ENCODE data around the gene DNAH10. TPM values are rescaled to one million over a fixed set of nuclear protein-coding genes. Genes with fewer than 3 reads are reported as not detected.

Gene DNAH10
- polyA plus RNA-seq, 6 donors from 2014 or later: 0.03 to 0.33 (median 0.17) TPM; not detected in 1

GRCh38 chr12:123845881-123846280, 83.8 kb downstream of the DNAH10 start:
- Mint-ChIP-seq H3K4me3 (no peak overlapping the region), H3K27ac (no peak overlapping the region)
- no peak for ATAC-seq (ENCODE audit: low read depth in 2 of 2)

GRCh38 chr12:123846340-123846739, 84.2 kb downstream of the DNAH10 start:
- H3K4me1 Mint-ChIP-seq: no peaks in the 10 kb centered on the region
- peaks cover 0 to 4% (median 0%) of the 10 kb centered on the region in 3 donors for H3K27me3 Mint-ChIP-seq
- no peaks in the 10 kb centered on the region for H3K36me3 Mint-ChIP-seq
- no peak overlapping the region for H3K4me3 Mint-ChIP-seq
- no peak overlapping the region for H3K27ac Mint-ChIP-seq
- DNase-seq (no peak), ATAC-seq (ENCODE audit: low read depth in 2 of 2) (no peak)
- no peaks in the 10 kb centered on the region for H3K9me3 Mint-ChIP-seq

More at GRCh38 chr12:123845881-123846280, 83.8 kb downstream of the DNAH10 start:
- Mint-ChIP-seq H3K36me3 (no peaks in the 10 kb centered on the region), H3K4me1 (no peaks in the 10 kb centered on the region), H3K9me3 (no peaks in the 10 kb centered on the region), H3K27me3 (peaks cover 0 to 4% (median 0%) of the 10 kb centered on the region in 3 donors)
- DNase-seq: no peak

- Mint-ChIP-seq H3K27me3 (peaks cover 0 to 7% (median 4%) of the 10 kb centered on the region in 3 donors), H3K4me3 (no peak overlapping the region), H3K9me3 (no peaks in the 10 kb centered on the region), H3K27ac (no peak overlapping the region), H3K4me1 (no peaks in the 10 kb centered on the region), H3K36me3 (no peaks in the 10 kb centered on the region)
- DNase-seq (no peak), ATAC-seq (ENCODE audit: low read depth in 2 of 2) (no peak)
Measured at GRCh38 chr12:123847019-123847418, 84.9 kb downstream of the DNAH10 start.

GRCh38 chr12:123847876-123848275, 85.8 kb downstream of the DNAH10 start:
- H3K9me3 Mint-ChIP-seq: no peaks in the 10 kb centered on the region
- no peak overlapping the region for H3K4me3 Mint-ChIP-seq
- peaks cover 0 to 9% (median 7%) of the 10 kb centered on the region in 3 donors for H3K27me3 Mint-ChIP-seq
- no peaks in the 10 kb centered on the region for H3K4me1 Mint-ChIP-seq
- no peaks in the 10 kb centered on the region for H3K36me3 Mint-ChIP-seq
- DNase-seq (no peak), ATAC-seq (ENCODE audit: low read depth in 2 of 2) (no peak)
- H3K27ac Mint-ChIP-seq: no peak overlapping the region

- no peak overlapping the region for H3K27ac Mint-ChIP-seq
Measured at GRCh38 chr12:123849517-123849916, 87.4 kb downstream of the DNAH10 start.

GRCh38 chr12:123850246-123851134, 88.4 kb downstream of the DNAH10 start:
- ATAC-seq (ENCODE audit: low read depth in 2 of 2) (no peak), DNase-seq (no peak)
- Mint-ChIP-seq H3K36me3 (no peaks in the 10 kb centered on the region), H3K4me3 (no peak overlapping the region), H3K9me3 (no peaks in the 10 kb centered on the region), H3K4me1 (no peaks in the 10 kb centered on the region), H3K27ac (no peak overlapping the region), H3K27me3 (peaks cover 0 to 9% (median 7%) of the 10 kb centered on the region in 3 donors)

More at GRCh38 chr12:123849517-123849916, 87.4 kb downstream of the DNAH10 start:
- DNase-seq (no peak), ATAC-seq (ENCODE audit: low read depth in 2 of 2) (no peak)
- Mint-ChIP-seq H3K36me3 (no peaks in the 10 kb centered on the region), H3K4me3 (no peak overlapping the region), H3K4me1 (no peaks in the 10 kb centered on the region), H3K9me3 (no peaks in the 10 kb centered on the region), H3K27me3 (peaks cover 0 to 9% (median 7%) of the 10 kb centered on the region in 3 donors)

GRCh38 chr12:123853396-123854070, 91.4 kb downstream of the DNAH10 start:
- no peak overlapping the region for H3K4me3 Mint-ChIP-seq
- no peak overlapping the region for H3K27ac Mint-ChIP-seq
- DNase-seq (no peak), ATAC-seq (ENCODE audit: low read depth in 2 of 2) (no peak)
- H3K4me1 Mint-ChIP-seq: no peaks in the 10 kb centered on the region
- peaks cover 0 to 9% (median 7%) of the 10 kb centered on the region in 3 donors for H3K27me3 Mint-ChIP-seq
- no peaks in the 10 kb centered on the region for H3K36me3 Mint-ChIP-seq
- H3K9me3 Mint-ChIP-seq: no peaks in the 10 kb centered on the region

- no peaks in the 10 kb centered on the region for H3K9me3 Mint-ChIP-seq
- ATAC-seq (ENCODE audit: low read depth in 2 of 2) (no peak), DNase-seq (no peak)
- H3K27me3 Mint-ChIP-seq: peaks cover 0 to 9% (median 7%) of the 10 kb centered on the region in 3 donors
- H3K4me1 Mint-ChIP-seq: no peaks in the 10 kb centered on the region
- no peak overlapping the region for H3K27ac Mint-ChIP-seq
- no peak overlapping the region for H3K4me3 Mint-ChIP-seq
- no peaks in the 10 kb centered on the region for H3K36me3 Mint-ChIP-seq
Measured at GRCh38 chr12:123854232-123854631, 92.1 kb downstream of the DNAH10 start.

GRCh38 chr12:123854918-123855317, 92.8 kb downstream of the DNAH10 start:
- Mint-ChIP-seq H3K36me3 (no peaks in the 10 kb centered on the region), H3K4me3 (no peak overlapping the region), H3K27ac (no peak overlapping the region), H3K9me3 (no peaks in the 10 kb centered on the region), H3K4me1 (no peaks in the 10 kb centered on the region), H3K27me3 (peaks cover 0 to 7% (median 5%) of the 10 kb centered on the region in 3 donors)
- ATAC-seq (ENCODE audit: low read depth in 2 of 2) (no peak), DNase-seq (no peak)

GRCh38 chr12:123856681-123857080, 94.6 kb downstream of the DNAH10 start:
- DNase-seq (no peak), ATAC-seq (ENCODE audit: low read depth in 2 of 2) (no peak)
- Mint-ChIP-seq H3K4me3 (no peak overlapping the region), H3K27ac (no peak overlapping the region), H3K4me1 (no peaks in the 10 kb centered on the region), H3K27me3 (peaks cover 0 to 7% (median 5%) of the 10 kb centered on the region in 3 donors), H3K9me3 (no peaks in the 10 kb centered on the region), H3K36me3 (no peaks in the 10 kb centered on the region)

- H3K36me3 Mint-ChIP-seq: no peaks in the 10 kb centered on the region
- no peaks in the 10 kb centered on the region for H3K9me3 Mint-ChIP-seq
- no peak overlapping the region for H3K27ac Mint-ChIP-seq
- ATAC-seq (ENCODE audit: low read depth in 2 of 2): no peak
- no peak for DNase-seq
- H3K4me1 Mint-ChIP-seq: no peaks in the 10 kb centered on the region
- no peak overlapping the region for H3K4me3 Mint-ChIP-seq
- H3K27me3 Mint-ChIP-seq: no peaks in the 10 kb centered on the region
Measured at GRCh38 chr12:123858176-123858575, 96.1 kb downstream of the DNAH10 start.

- no peaks in the 10 kb centered on the region for H3K36me3 Mint-ChIP-seq
- ATAC-seq (ENCODE audit: low read depth in 2 of 2) (no peak), DNase-seq (no peak)
Measured at GRCh38 chr12:123859035-123859434, 96.9 kb downstream of the DNAH10 start.

GRCh38 chr12:123860377-123860776, 98.3 kb downstream of the DNAH10 start:
- DNase-seq (no peak), ATAC-seq (ENCODE audit: low read depth in 2 of 2) (no peak)
- Mint-ChIP-seq H3K4me3 (no peak overlapping the region), H3K27ac (no peak overlapping the region), H3K27me3 (no peaks in the 10 kb centered on the region), H3K4me1 (no peaks in the 10 kb centered on the region), H3K9me3 (peaks cover 0 to 2% (median 0%) of the 10 kb centered on the region in 7 donors), H3K36me3 (no peaks in the 10 kb centered on the region)

More at GRCh38 chr12:123859035-123859434, 96.9 kb downstream of the DNAH10 start:
- H3K4me3 Mint-ChIP-seq: no peak overlapping the region
- H3K4me1 Mint-ChIP-seq: no peaks in the 10 kb centered on the region
- no peaks in the 10 kb centered on the region for H3K9me3 Mint-ChIP-seq
- no peak overlapping the region for H3K27ac Mint-ChIP-seq
- H3K27me3 Mint-ChIP-seq: no peaks in the 10 kb centered on the region

GRCh38 chr12:123861392-123861791, 99.3 kb downstream of the DNAH10 start:
- no peak for ATAC-seq (ENCODE audit: low read depth in 2 of 2)
- Mint-ChIP-seq H3K9me3 (peaks cover 0 to 2% (median 0%) of the 10 kb centered on the region in 7 donors), H3K27ac (no peak overlapping the region), H3K4me1 (no peaks in the 10 kb centered on the region), H3K4me3 (no peak overlapping the region), H3K36me3 (no peaks in the 10 kb centered on the region), H3K27me3 (no peaks in the 10 kb centered on the region)
- no peak for DNase-seq
